ENCODE measurements around the gene C11orf21.

- TF ChIP-seq CTCF (IDR thresholded peaks at IDR 0.05) (no peak), POLR2A (IDR thresholded peaks at IDR 0.05) (no peak), EP300 (IDR thresholded peaks at IDR 0.05) (no peak)
Observed at GRCh38 chr11:2345050-2345449, 43.3 kb upstream of the C11orf21 start.

All from upper lobe of left lung (tissue), 4 donors.